Middle frontal gyrus (tissue), 1 donor: ENCODE data around the gene STX16.

ENCODE experiments used
- DNase-seq: peaks from one replicate; pipeline ENCODE4 v3.0.0-alpha.2; 2015; ENCODE audit warnings: low spot score; ENCODE audit errors: extremely low spot score

Gene STX16

DNA sequence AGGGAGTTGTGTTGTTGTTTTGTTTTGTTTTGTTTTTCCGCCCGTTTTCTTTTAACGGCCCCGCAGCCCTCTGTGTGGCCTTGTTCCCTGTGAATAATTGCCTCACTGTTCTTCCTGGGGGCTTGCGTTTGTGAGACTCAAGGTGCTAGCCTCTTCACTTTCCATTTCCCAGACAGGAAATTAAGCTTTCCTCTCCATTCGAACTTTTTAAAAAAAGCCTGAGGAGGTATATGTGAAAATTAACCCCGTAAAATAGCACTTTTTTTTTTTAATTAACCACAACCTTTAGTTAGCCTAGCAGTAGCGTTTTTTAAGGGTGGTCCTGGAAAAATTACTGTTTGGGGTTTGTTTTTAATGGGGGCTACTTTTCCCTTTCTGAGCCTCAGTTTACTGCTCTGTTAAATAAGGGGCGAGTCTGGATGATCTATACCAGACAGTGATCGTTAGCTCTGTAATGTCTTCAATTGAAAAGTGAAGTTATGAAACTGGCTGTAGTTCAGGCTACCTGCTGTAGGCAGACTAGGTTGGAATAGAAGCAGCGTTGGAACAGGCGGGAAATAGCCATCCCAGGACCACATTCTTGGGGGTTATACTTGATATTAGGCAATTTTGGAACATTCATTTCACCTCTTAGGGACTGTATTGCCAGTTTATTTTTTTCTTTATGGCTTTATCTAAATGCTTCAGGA lies 1.7 kb downstream of the STX16 start:
- no peak for DNase-seq

GRCh38 chr20:58654337-58654736 lies 3.3 kb downstream of the STX16 start:
- no peak for DNase-seq

GRCh38 chr20:58655328-58656107 lies 4.4 kb downstream of the STX16 start:
- no peak for DNase-seq

- DNase-seq, result no peak
Measured at GRCh38 chr20:58656831-58657230, 5.7 kb downstream of the STX16 start.

DNA sequence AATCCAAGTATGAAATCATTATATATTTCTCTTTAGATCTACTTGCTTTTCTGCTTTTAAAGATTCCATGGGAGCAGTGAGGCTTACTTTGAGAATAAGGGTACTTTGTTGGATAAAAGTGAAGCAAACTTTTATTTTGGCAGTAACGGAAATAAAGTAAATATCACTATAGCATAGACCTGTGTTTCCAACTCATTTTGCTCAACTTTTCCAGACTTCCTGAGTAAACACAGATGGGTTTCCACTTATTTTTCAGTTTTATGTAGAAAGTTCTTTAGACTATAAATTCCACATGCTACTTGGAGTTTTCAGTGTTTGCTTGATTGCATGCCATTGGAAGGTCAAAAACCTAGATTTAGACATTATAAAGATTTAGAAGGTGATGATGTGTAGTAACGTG lies 6.2 kb downstream of the STX16 start:
- DNase-seq, result no peak

GRCh38 chr20:58657986-58658385 lies 6.9 kb downstream of the STX16 start:
- DNase-seq, result no peak

GRCh38 chr20:58658760-58659159 lies 7.7 kb downstream of the STX16 start:
- DNase-seq, result no peak

- no peak for DNase-seq
Measured at GRCh38 chr20:58659841-58660240, 8.8 kb downstream of the STX16 start.

GRCh38 chr20:58660855-58661597 lies 9.9 kb downstream of the STX16 start:
- DNase-seq, result no peak

DNA sequence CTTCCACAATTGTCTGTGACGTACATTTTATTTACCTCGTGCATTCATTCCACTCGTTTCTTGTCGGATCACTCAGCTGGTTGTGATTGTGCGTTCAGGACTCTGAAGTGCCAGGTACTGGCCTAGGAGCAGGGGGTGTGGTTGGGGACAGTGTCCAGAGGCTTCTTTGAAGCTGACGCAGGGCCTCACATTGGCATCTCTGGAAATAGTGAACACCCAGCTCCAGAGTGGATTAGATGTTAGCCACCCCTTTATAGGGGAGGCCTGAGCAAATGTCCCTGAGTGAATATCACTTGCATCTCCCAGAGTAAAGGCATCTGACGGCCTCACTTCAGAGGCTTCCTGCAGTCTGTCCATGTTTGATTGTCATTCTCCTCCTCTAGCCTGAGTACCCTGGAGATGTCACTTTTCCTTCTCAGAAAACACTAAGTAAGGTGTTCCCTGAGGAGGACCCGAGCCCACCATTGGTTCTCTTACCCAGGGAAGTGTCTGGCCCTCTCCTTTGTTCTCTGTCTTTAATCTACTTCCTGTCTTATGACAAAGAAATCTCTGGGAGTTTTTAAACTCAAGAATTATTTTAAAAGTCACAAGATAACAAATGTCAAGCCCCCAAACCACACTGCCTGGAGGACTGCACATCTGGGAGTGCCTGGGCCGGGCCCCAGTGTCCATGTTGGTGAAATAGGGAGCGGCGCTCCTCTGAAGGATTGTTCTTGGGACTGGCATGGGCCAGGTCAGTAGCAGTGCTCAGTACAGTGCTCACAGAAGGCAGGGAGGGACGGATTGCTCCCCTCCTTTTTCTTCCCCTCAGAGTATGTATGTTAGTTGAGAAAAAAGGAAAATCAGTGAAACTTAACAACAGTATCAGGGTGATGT lies 10.8 kb downstream of the STX16 start:
- DNase-seq, result no peak

DNA sequence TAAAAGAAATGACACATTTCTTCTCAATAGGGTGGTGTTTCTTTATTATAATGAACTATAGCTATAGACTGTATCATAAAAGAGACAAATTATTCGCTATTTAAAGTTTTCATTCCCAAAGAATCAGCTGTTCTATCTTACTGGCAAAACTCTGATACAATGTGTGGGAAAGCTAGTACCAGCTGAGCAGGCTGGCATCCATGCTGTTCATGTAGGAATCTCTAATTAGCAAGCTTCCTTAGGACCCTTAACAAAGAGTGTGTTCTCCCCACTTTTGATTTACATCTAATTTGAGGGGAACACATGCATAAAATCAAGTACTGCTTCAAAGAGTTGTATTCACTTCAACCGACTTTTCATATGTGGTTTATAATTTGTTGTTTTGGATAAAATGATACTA lies 13.2 kb downstream of the STX16 start:
- DNase-seq, result no peak

DNA sequence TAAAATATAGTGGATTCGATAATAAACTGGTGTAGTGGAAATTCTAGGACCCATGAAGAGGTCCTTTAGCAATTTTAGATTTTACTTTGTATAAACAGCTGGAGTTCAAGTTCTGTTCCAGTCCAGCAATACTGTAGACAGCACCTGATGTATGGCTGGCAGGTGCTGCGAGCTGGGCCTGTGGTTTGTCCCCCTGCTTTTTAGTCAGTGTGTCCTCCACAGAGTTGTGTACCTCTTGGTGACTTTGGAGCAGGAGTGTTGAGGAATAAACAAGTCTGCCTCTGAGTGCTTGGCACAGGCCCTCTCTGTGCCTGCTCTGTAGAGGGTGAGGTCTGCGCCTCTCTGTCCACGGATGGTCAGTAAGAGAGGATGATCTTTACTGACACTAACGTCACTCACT lies 13.8 kb downstream of the STX16 start:
- DNase-seq, result no peak

- no peak for DNase-seq
Measured at GRCh38 chr20:58665606-58666005, 14.5 kb downstream of the STX16 start.

DNA sequence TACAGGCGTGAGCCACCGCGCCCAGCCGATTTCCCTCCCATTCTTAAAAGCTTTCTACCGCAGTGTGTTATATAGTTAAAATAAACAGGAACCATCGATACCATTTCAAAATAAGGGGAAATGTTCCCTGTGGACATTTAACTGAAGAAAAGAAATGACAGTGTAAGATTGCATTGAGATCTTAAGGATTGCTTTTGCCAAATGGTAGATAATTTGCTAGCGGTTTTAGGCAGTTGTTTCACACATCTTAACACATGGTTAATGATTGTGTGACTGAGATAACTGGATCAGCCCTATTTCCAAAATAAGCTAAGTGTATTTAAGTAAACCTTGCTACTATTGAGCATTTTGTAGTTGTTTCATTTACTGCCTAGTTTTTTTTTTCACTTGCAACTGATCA lies 15.6 kb downstream of the STX16 start:
- no peak for DNase-seq

- DNase-seq, result no peak
Measured at GRCh38 chr20:58667975-58668374, 16.9 kb downstream of the STX16 start.

DNA sequence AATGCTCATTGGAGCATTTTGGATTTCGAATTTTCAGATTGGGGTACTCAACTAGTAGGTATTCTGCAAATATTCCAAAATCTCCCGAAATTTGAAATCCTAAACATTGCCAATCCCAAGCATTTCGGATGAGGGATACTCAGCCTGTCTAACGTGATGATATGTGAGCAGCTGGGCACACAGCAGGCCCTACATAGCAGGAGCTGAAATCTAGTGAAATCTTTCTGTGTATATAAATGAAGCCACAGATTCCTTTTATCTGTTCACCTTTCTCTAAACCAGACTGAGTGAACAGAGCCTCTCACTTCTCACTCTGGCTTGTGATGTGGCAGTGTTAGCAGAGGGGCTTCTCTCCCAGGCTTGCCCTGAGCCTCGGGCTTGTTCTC lies 17.8 kb downstream of the STX16 start:
- no peak for DNase-seq

- DNase-seq, result no peak
Measured at GRCh38 chr20:58669287-58670006, 18.4 kb downstream of the STX16 start.

DNA sequence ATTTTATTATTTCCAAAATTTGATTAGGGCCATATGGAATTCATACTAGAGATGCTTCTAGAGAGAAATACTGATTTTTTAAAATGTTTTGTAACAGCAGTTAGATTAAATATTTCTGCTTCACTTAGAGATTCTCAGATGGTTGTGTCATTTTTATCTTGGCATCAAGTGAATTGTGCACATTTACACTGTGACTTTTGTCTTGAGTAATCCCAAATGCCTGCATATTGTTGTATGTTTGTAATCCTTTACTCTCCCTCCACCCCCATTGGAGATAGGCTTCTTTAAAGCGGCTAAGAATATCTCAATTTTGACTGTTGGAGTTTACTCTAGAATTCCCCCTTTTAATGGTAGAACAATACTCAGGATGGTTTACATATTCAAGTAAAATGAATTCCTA lies 19.0 kb downstream of the STX16 start:
- DNase-seq, result no peak

DNA sequence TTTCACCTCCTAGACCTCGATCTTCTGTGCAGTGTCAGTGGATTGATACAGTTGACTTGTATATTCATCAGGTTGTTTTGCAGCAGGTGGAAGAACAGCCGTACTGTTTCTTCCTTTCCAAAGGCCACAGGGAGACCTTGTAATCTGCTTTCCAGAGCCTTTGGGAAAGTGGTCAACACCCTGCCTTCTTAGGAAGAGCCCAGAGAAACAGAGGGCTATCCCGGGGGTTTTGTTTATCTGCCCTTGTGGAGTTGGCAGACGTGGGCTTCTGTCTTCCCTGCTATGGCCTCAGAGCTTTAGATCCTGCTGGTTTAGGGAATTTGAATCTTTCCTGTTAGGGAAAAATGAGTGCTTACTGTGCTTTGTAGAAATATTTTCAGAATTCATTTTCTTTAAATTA lies 19.6 kb downstream of the STX16 start:
- DNase-seq, result no peak

GRCh38 chr20:58673119-58673518 lies 22.0 kb downstream of the STX16 start:
- DNase-seq, result no peak

DNA sequence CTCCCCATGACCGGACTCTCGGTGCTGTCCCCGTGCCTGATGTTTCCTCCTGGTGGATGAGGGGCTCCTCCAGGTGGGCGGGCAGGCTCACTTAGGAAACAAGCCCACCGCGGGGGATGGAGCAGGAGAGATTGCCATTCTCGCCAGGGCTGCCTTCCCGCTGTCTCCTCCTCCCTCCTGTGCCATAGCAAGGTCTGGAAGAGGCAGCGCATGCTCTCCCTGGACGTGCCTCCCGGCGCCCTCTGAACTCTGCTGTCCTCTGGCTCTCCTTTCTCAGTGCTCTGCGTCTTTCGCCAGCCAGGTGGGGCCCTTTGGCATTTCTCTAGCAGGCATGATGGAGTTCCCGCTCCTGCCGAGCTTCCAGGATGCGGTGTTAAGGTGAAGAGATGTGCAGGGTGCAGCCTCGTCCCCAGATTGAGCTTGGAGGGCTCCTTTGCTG lies 24.1 kb downstream of the STX16 start:
- DNase-seq, result no peak
